Peyer's patch (tissue), 4 donors: ENCODE results near the gene GTF2H4. TPM values are rescaled to one million over a fixed set of nuclear protein-coding genes. Genes with fewer than 3 reads are reported as not detected.

Experiments used
- DNase-seq, 3 donors: peaks; one replicate each; pipeline ENCODE4 v3.0.0-alpha.2; 2017 to 2019
- H3K27ac ChIP-seq, 4 donors: fragments of 200-600 bp; sonication (generic); one replicate each; pipeline ENCODE4 v1.5.1; 2016 to 2019
- H3K27me3 ChIP-seq, 2 donors: fragments of 200-600 bp; sonication (generic); one replicate each; pipeline ENCODE4 v1.5.1; 2019
- H3K36me3 ChIP-seq, 3 donors: fragments of 200-600 bp; sonication (generic); one replicate each; pipeline ENCODE4 v1.5.1; 2016 to 2019
- H3K4me1 ChIP-seq, 4 donors: fragments of 200-600 bp; sonication (generic); one replicate each; pipeline ENCODE4 v1.5.1; 2016 to 2019
- H3K4me3 ChIP-seq, 4 donors: fragments of 200-600 bp; sonication (generic); 1 replicate in 3 of 4; 2 replicates in 1 of 4; pipeline ENCODE4 v1.5.1; 2016 to 2019; ENCODE audit warnings: mild to moderate bottlenecking in 1 of 4
- H3K9me3 ChIP-seq, 4 donors: fragments of 200-600 bp; sonication (generic); one replicate each; pipeline ENCODE4 v1.5.1; 2016 to 2019; ENCODE audit warnings: mild to moderate bottlenecking in 1 of 4
- CTCF ChIP-seq, 6 experiments: fragments of 450-650 bp in 4 of 6; fragments of 200-600 bp in 2 of 6; sonication (generic) in 1 of 6; IDR thresholded peaks; one replicate each; pipeline ENCODE4 v1.5.1; 2017 to 2019; ENCODE audit warnings: antibody characterized with exemption in 6 of 6, mild to moderate bottlenecking in 3 of 6, moderate library complexity in 1 of 6
- POLR2A ChIP-seq, 2 donors: fragments of 450-650 bp; IDR thresholded peaks; one replicate each; pipeline ENCODE4 v1.5.1; 2017; ENCODE audit warnings: antibody characterized with exemption in 2 of 2, mild to moderate bottlenecking in 2 of 2, moderate library complexity in 2 of 2
- total RNA-seq, 4 donors: library from RNA; depleted of rRNA; stranded (reverse); fragments of >200 nt; gene quantifications; one replicate each; pipeline ENCODE4 v1.1.0, GENCODE V29; 2016

Gene GTF2H4
- total RNA-seq, 4 donors from 2014 or later, result 10.7 to 21.3 (median 17.0) TPM

- no peaks in the 10 kb centered on the region for H3K27me3 ChIP-seq
- TF ChIP-seq POLR2A (IDR thresholded peaks at IDR 0.05) (no peak), CTCF (IDR thresholded peaks at IDR 0.05) (no peak)
- no peaks in the 10 kb centered on the region for H3K4me1 ChIP-seq
- no peaks in the 10 kb centered on the region for H3K9me3 ChIP-seq
- H3K27ac ChIP-seq, result no peak overlapping the region
- no peak for DNase-seq
- H3K4me3 ChIP-seq, result no peak overlapping the region
- H3K36me3 ChIP-seq, result peaks cover 0 to 98% (median 0%) of the 10 kb centered on the region in 3 donors
These were observed 13.6 kb upstream of the GTF2H4 start for GRCh38 chr6:30894381-30894780.

- no peak for TF ChIP-seq POLR2A (IDR thresholded peaks at IDR 0.05)
- no peak for TF ChIP-seq CTCF (IDR thresholded peaks at IDR 0.05)
- H3K36me3 ChIP-seq, result peaks cover 0 to 98% (median 0%) of the 10 kb centered on the region in 3 donors
- H3K4me3 ChIP-seq, result no peak overlapping the region
These were observed 13.1 kb upstream of the GTF2H4 start for GRCh38 chr6:30894935-30895334.

GRCh38 chr6:30895343-30895742, 12.7 kb upstream of the GTF2H4 start:
- TF ChIP-seq CTCF (IDR thresholded peaks at IDR 0.05) (no peak), POLR2A (IDR thresholded peaks at IDR 0.05) (no peak)
- DNase-seq, result no peak
- Histone ChIP-seq H3K27me3 (no peaks in the 10 kb centered on the region), H3K4me1 (no peaks in the 10 kb centered on the region), H3K9me3 (no peaks in the 10 kb centered on the region), H3K36me3 (peaks cover 0 to 94% (median 0%) of the 10 kb centered on the region in 3 donors), H3K4me3 (no peak overlapping the region), H3K27ac (no peak overlapping the region)

More at GRCh38 chr6:30894935-30895334, 13.1 kb upstream of the GTF2H4 start:
- H3K4me1 ChIP-seq, result no peaks in the 10 kb centered on the region
- H3K27ac ChIP-seq, result no peak overlapping the region
- H3K27me3 ChIP-seq, result no peaks in the 10 kb centered on the region
- no peaks in the 10 kb centered on the region for H3K9me3 ChIP-seq
- no peak for DNase-seq

GRCh38 chr6:30896541-30896940, 11.5 kb upstream of the GTF2H4 start:
- H3K27ac ChIP-seq, result no peak overlapping the region
- no peak for TF ChIP-seq POLR2A (IDR thresholded peaks at IDR 0.05)
- TF ChIP-seq CTCF (IDR thresholded peaks at IDR 0.05), result no peak
- H3K9me3 ChIP-seq, result no peaks in the 10 kb centered on the region
- H3K4me1 ChIP-seq, result no peaks in the 10 kb centered on the region
- H3K36me3 ChIP-seq, result peaks cover 0 to 84% (median 0%) of the 10 kb centered on the region in 3 donors
- H3K4me3 ChIP-seq, result no peak overlapping the region
- H3K27me3 ChIP-seq, result no peaks in the 10 kb centered on the region
- DNase-seq, result no peak

- Histone ChIP-seq H3K27me3 (no peaks in the 10 kb centered on the region), H3K27ac (no peak overlapping the region), H3K9me3 (no peaks in the 10 kb centered on the region), H3K36me3 (peaks cover 0 to 71% (median 0%) of the 10 kb centered on the region in 3 donors), H3K4me3 (no peak overlapping the region), H3K4me1 (peaks cover 0 to 5% (median 2%) of the 10 kb centered on the region in 4 donors)
- no peak for TF ChIP-seq POLR2A (IDR thresholded peaks at IDR 0.05)
- no peak for TF ChIP-seq CTCF (IDR thresholded peaks at IDR 0.05)
- DNase-seq, result no peak
These were observed 10.1 kb upstream of the GTF2H4 start for GRCh38 chr6:30897882-30898281.
